HepG2 (cell line): Measurements from ENCODE around the gene DCST2. TPM values are rescaled to one million over a fixed set of nuclear protein-coding genes. Genes with fewer than 3 reads are reported as not detected.

ENCODE experiments used
- ATAC-seq: fragments of 200-7000 bp; cut with Tn5 transposase; 3 replicates; pipeline ENCODE4 v1.9.1; 2020; ENCODE audit warnings: mild to moderate bottlenecking, moderate library complexity
- BruUV-seq: library from RNA; stranded (reverse); fragments of 400-500 nt; replicated peaks from 2 replicates; lab custom pipeline; 2021; lab: Mats Ljungman, UMichigan
- CTCF ChIA-PET: fragments of 300-600 bp; formaldehyde crosslinking; extraction: SDS; loops from one replicate; lab custom pipeline; 2021; ENCODE audit warnings: low total read pairs, inconsistent platforms, low intra/inter-chr PET ratio; lab: Yijun Ruan, JAX
- POLR2A ChIA-PET: fragments of 350-600 bp; sonication (Branson Sonifier 250); formaldehyde crosslinking; loops from one replicate; lab custom pipeline; 2020; ENCODE audit warnings: antibody characterized with exemption, inconsistent platforms; lab: Yijun Ruan, JAX
- DNase-seq: peaks from one replicate; pipeline ENCODE4 v3.0.0-alpha.2; 2015; ENCODE audit warnings: low spot score
- FAIRE-seq: peaks from 3 replicates; lab custom pipeline; 2011; peaks lifted over from hg19 to GRCh38; lab: Jason Lieb, UNC
- H2AFZ ChIP-seq: one replicate; pipeline ENCODE4 v1.6.1; 2011; ENCODE audit warnings: low read length, inconsistent platforms
- H3K27ac ChIP-seq: fragments of 300-600 bp; 3 replicates; pipeline ENCODE4 v1.8.0; 2011; ENCODE audit warnings: mixed run types, mild to moderate bottlenecking, mixed read lengths, low read length, inconsistent platforms; ENCODE audit not compliant: insufficient read depth; ENCODE audit errors: extremely low read length
- H3K27me3 ChIP-seq, 2 experiments: fragments of 200-600 bp in 1 of 2; 2 replicates in 1 of 2; 3 replicates in 1 of 2; pipeline versions ENCODE4 v1.6.0 to v1.8.0; 2011; ENCODE audit warnings: low read length in 2 of 2, mild to moderate bottlenecking in 2 of 2, moderate library complexity in 2 of 2, inconsistent platforms in 1 of 2; ENCODE audit not compliant: insufficient read depth in 2 of 2, control insufficient read depth in 1 of 2
- H3K36me3 ChIP-seq, 2 experiments: fragments of 200-600 bp in 1 of 2; replicated peaks in 1 of 2; 2 replicates in 1 of 2; 3 replicates in 1 of 2; pipeline versions ENCODE4 v1.5.1 to v1.8.0; 2011; ENCODE audit warnings: low read length in 2 of 2, inconsistent platforms in 1 of 2; ENCODE audit not compliant: insufficient read depth in 2 of 2, control insufficient read depth in 1 of 2
- H3K4me1 ChIP-seq: 2 replicates; pipeline ENCODE4 v1.5.1; 2012; ENCODE audit warnings: low read length, inconsistent platforms; ENCODE audit not compliant: insufficient read depth
- H3K4me2 ChIP-seq: 2 replicates; pipeline ENCODE4 v1.6.0; 2011; ENCODE audit warnings: low read depth, low read length, inconsistent platforms
- H3K4me3 ChIP-seq, 3 experiments: fragments of 200-600 bp in 1 of 3; sonication (generic), shearing (Covaris generic) in 1 of 3; replicated peaks in 1 of 3; 2 replicates each; pipeline ENCODE4 v1.5.1; 2011 to 2016; ENCODE audit warnings: low read length in 3 of 3, inconsistent platforms in 2 of 3, low read depth in 2 of 3, mild to moderate bottlenecking in 2 of 3, control low read depth in 1 of 3, mixed read lengths in 1 of 3; ENCODE audit not compliant: insufficient read depth in 1 of 3
- H3K79me2 ChIP-seq: one replicate; pipeline ENCODE4 v1.6.1; 2011; ENCODE audit warnings: low read length, inconsistent platforms; ENCODE audit not compliant: insufficient read depth
- H3K9ac ChIP-seq: 2 replicates; pipeline ENCODE4 v1.6.0; 2011; ENCODE audit warnings: mild to moderate bottlenecking, low read depth, low read length, inconsistent platforms; ENCODE audit not compliant: insufficient read depth
- H3K9me3 ChIP-seq: 2 replicates; pipeline ENCODE4 v1.5.1; 2012; ENCODE audit warnings: mild to moderate bottlenecking, low read length
- H4K20me1 ChIP-seq: 2 replicates; pipeline ENCODE4 v1.6.0; 2011; ENCODE audit warnings: inconsistent platforms, mild to moderate bottlenecking, low read length, moderate library complexity; ENCODE audit not compliant: insufficient read depth
- HNF4A ChIP-seq: sonication (generic); formaldehyde crosslinking; IDR thresholded peaks from 2 replicates; pipeline ENCODE4 v1.4.0; 2020; ENCODE audit warnings: missing genetic modification reagents
- RXRB ChIP-seq: IDR thresholded peaks from 2 replicates; pipeline ENCODE4 v1.6.1; 2016; ENCODE audit warnings: borderline replicate concordance, missing genetic modification reagents, missing compliant biosample characterization
- ZBTB20 ChIP-seq: sonication (generic); formaldehyde crosslinking; IDR thresholded peaks from 2 replicates; pipeline ENCODE4 v1.8.1; 2023; ENCODE audit warnings: missing genetic modification reagents, low read depth, mild to moderate bottlenecking, borderline replicate concordance
- ZFAT ChIP-seq: sonication (generic); formaldehyde crosslinking; conservative IDR thresholded peaks from 2 replicates; pipeline ENCODE4 v1.8.1; 2023; ENCODE audit warnings: missing genetic modification reagents, inconsistent platforms
- ZNF724P ChIP-seq: sonication (generic); formaldehyde crosslinking; IDR thresholded peaks from 2 replicates; pipeline ENCODE4 v1.8.0; 2022; ENCODE audit warnings: missing genetic modification reagents, borderline replicate concordance
- WGBS: methylation state at CpG from one replicate; pipeline ENCODE4 v1.1.6; 2017; ENCODE audit warnings: low lambda C conversion rate; 5-methylcytosine and 5-hydroxymethylcytosine counted together
- in situ Hi-C: cut with HindIII; loops from 2 replicates; pipeline ENCODE4 v1.10.0; 2017; ENCODE audit warnings: low pct_unique_long_range_greater_than_20kb; ENCODE audit not compliant: extremely low pct_ligation_motif_present
- intact Hi-C: fragments of 100-400 bp; cut with micrococcal nuclease; formaldehyde crosslinking; loops from one replicate; pipeline ENCODE4 v1.10.0; 2022; ENCODE audit not compliant: unreplicated experiment
- polyA plus RNA-seq, 8 experiments: library from polyadenylated mRNA; depleted of rRNA in 3 of 8; stranded (reverse) in 7 of 8; unstranded in 1 of 8; fragments of >200 nt; fragmentation: Illumina TruSeq in 4 of 8; extraction: Trizol in 4 of 8; gene quantifications; 2 replicates each; pipeline versions ENCODE4 v1.2.1 to v1.2.3, GENCODE V29; 2011 to 2016; ENCODE audit warnings: low read depth in 4 of 8, missing spikeins in 1 of 8, mixed read lengths in 1 of 8; ENCODE audit not compliant: insufficient read depth in 1 of 8
- total RNA-seq, 5 experiments: library from RNA; depleted of rRNA; stranded (reverse); fragments of >200 nt; fragmentation: Illumina TruSeq; extraction: Trizol; gene quantifications; 2 replicates each; pipeline ENCODE4 v1.2.3, GENCODE V29; 2016; ENCODE audit warnings: low read depth in 1 of 5
- TF ChIP-seq, protein P1 (sequence below): sonication (generic); formaldehyde crosslinking; IDR thresholded peaks from 2 replicates; pipeline ENCODE4 v1.9.0; 2021; ENCODE audit warnings: missing genetic modification reagents, borderline replicate concordance
- TF ChIP-seq, protein P2 (sequence below): IDR thresholded peaks from 2 replicates; pipeline ENCODE4 v1.6.1; 2012; ENCODE audit warnings: inconsistent platforms
- TF ChIP-seq, protein P3 (sequence below): sonication (generic); formaldehyde crosslinking; IDR thresholded peaks from 2 replicates; pipeline ENCODE4 v1.5.1; 2020; ENCODE audit warnings: mild to moderate bottlenecking, missing genetic modification reagents
- TF ChIP-seq, protein P4 (sequence below): IDR thresholded peaks from 2 replicates; pipeline ENCODE4 v1.6.1; 2016

The DCST2 gene
- total and polyA plus RNA-seq, 2 of the 13 experiments (the other 11 are each of a cell fraction or from before 2014, with no cell fraction given): 0.74 TPM; not detected in 1

DNA sequence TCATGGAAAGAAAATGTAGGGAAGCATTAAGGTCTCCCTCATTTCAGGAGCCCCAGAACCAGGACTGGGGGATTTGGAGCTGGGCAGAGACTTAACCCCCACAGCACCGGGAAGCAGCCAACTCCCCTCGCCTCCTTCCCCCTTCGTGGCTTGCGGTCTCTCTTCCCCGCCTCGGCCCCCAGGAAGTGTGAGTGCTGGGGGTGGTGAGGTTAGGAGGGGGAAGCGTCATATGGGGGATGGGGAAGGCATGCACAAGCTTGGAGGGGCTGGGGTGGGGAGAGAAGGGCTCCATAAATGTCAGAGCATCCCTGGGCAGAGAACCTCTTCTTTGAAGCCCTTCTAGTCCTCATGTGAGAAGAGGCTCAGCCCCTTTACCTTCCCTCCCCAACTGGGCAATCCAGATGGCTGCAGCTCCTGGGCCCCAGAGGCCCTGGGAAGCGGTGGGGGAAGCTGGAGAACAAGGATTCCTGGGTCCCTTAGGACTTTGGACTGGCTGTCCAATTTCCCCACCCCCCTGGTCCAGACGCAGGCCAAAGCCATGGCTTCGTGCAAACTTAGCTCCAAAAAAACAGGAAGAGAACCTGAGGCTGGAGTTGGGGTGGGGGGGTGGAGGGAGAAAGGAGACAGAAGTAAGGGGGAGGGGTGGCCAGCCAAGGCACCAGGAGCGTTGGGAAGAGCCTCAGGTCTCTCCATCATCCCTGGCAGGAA is 23.2 kb downstream of the DCST2 start:
- Histone ChIP-seq H3K79me2 (peaks cover 28% of the 10 kb centered on the region), H3K36me3 (peaks cover 3 to 29% of the 10 kb centered on the region in 2 experiments; a peak in 4 of 5 replicates), H3K9me3 (no peaks in the 10 kb centered on the region), H3K4me1 (peaks cover 82% of the 10 kb centered on the region), H2AFZ (no peak overlapping the region), H3K27me3 (no peaks in the 10 kb centered on the region), H3K9ac (no peak overlapping the region), H3K27ac (no peak overlapping the region), H3K4me3 (no peak overlapping the region), H4K20me1 (peaks cover 11% of the 10 kb centered on the region; the same call in 1 of the 2 replicates), H3K4me2 (no peak overlapping the region)
- ChIA-PET CTCF (no interaction called here), POLR2A (interaction anchor here (0.7 to 8.2 kb wide), 2 partner anchors 8 to 40 kb away, joined by 4 to 90 read pairs; partner anchors contain the start of genes SHC1 and ZBTB7B)
- intact Hi-C loops (no loop called here), in situ Hi-C loops (no loop called here)
- ATAC-seq (no peak), DNase-seq (no peak), FAIRE-seq (no peak)
- 82% methylated on average over 11 of the region's 11 CpGs for WGBS
- TF ChIP-seq RXRB: no peak
- TF ChIP-seq, protein P1, sequence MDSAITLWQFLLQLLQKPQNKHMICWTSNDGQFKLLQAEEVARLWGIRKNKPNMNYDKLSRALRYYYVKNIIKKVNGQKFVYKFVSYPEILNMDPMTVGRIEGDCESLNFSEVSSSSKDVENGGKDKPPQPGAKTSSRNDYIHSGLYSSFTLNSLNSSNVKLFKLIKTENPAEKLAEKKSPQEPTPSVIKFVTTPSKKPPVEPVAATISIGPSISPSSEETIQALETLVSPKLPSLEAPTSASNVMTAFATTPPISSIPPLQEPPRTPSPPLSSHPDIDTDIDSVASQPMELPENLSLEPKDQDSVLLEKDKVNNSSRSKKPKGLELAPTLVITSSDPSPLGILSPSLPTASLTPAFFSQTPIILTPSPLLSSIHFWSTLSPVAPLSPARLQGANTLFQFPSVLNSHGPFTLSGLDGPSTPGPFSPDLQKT (CRISPR knock-in tag): no peak
- TF ChIP-seq HNF4A: peak; percentile 28; the same call in 1 of the 2 replicates
- no TSS peak for BruUV-seq

DNA sequence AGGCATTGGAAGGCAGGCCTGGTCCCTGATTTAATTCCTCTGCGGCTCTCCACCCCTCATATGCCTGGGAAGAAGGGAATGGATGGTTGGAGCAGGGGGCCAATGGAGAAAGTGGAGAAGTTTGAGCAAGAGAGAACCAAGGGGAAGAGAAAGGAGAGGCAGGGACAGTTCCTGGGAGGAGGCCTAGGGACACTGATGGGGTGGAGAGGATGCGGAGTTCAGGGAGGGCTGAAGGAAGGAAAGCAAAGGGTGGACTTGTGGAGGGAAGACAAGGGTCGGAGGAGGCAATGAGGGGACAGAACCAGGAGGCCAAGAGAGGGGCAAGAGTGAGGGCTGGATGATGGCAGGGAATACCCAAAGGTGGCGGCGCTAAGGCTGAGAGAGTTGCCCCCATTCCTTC is 23.8 kb downstream of the DCST2 start:
- Histone ChIP-seq H3K9ac (no peak overlapping the region), H4K20me1 (peaks cover 11% of the 10 kb centered on the region; the same call in 1 of the 2 replicates), H3K4me1 (peaks cover 88% of the 10 kb centered on the region), H3K27ac (no peak overlapping the region), H3K4me3 (no peak overlapping the region), H2AFZ (no peak overlapping the region), H3K79me2 (peaks cover 29% of the 10 kb centered on the region), H3K36me3 (peaks cover 3 to 25% of the 10 kb centered on the region in 2 experiments; a peak in 4 of 5 replicates), H3K4me2 (no peak overlapping the region), H3K9me3 (no peaks in the 10 kb centered on the region), H3K27me3 (no peaks in the 10 kb centered on the region)
- DNase-seq (no peak), FAIRE-seq (no peak), ATAC-seq (no peak)
- ChIA-PET CTCF (no interaction called here), POLR2A (interaction anchor here (8.2 kb wide), 1 partner anchor 7 kb away, joined by 90 read pairs; the partner anchor contains the start of gene ZBTB7B)
- in situ Hi-C loops: no loop called here
- 96% methylated on average over 5 of the region's 5 CpGs for WGBS
- intact Hi-C loops: no loop called here
- no TSS peak for BruUV-seq
- TF ChIP-seq, protein P2, sequence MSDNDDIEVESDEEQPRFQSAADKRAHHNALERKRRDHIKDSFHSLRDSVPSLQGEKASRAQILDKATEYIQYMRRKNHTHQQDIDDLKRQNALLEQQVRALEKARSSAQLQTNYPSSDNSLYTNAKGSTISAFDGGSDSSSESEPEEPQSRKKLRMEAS: no peak
- TF ChIP-seq ZNF724P (no peak), ZBTB20 (no peak), ZFAT (CRISPR knock-in tag) (no peak)
- TF ChIP-seq, protein P3, sequence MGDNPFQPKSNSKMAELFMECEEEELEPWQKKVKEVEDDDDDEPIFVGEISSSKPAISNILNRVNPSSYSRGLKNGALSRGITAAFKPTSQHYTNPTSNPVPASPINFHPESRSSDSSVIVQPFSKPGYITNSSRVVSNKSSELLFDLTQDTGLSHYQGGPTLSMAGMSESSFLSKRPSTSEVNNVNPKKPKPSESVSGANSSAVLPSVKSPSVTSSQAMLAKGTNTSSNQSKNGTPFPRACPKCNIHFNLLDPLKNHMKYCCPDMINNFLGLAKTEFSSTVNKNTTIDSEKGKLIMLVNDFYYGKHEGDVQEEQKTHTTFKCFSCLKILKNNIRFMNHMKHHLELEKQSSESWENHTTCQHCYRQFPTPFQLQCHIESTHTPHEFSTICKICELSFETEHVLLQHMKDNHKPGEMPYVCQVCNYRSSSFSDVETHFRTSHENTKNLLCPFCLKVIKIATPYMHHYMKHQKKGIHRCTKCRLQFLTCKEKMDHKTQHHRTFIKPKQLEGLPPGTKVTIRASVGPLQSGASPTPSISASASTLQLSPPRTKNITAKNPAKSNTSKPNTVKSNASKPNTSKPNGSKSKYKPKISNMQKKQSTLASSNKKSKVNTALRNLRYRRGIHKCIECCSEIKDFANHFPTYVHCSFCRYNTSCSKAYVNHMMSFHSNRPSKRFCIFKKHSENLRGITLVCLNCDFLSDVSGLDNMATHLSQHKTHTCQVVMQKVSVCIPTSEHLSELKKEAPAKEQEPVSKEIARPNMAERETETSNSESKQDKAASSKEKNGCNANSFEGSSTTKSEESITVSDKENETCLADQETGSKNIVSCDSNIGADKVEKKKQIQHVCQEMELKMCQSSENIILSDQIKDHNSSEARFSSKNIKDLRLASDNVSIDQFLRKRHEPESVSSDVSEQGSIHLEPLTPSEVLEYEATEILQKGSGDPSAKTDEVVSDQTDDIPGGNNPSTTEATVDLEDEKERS: no peak
- TF ChIP-seq, protein P4, sequence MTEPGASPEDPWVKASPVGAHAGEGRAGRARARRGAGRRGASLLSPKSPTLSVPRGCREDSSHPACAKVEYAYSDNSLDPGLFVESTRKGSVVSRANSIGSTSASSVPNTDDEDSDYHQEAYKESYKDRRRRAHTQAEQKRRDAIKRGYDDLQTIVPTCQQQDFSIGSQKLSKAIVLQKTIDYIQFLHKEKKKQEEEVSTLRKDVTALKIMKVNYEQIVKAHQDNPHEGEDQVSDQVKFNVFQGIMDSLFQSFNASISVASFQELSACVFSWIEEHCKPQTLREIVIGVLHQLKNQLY (CRISPR knock-in tag): no peak
